Measurements from ENCODE around the gene RNU6-9. TPM values are rescaled to one million over a fixed set of nuclear protein-coding genes. Genes with fewer than 3 reads are reported as not detected.

RNU6-9 gene
- total RNA-seq, 1 experiment from 2014 or later: not detected

DNA sequence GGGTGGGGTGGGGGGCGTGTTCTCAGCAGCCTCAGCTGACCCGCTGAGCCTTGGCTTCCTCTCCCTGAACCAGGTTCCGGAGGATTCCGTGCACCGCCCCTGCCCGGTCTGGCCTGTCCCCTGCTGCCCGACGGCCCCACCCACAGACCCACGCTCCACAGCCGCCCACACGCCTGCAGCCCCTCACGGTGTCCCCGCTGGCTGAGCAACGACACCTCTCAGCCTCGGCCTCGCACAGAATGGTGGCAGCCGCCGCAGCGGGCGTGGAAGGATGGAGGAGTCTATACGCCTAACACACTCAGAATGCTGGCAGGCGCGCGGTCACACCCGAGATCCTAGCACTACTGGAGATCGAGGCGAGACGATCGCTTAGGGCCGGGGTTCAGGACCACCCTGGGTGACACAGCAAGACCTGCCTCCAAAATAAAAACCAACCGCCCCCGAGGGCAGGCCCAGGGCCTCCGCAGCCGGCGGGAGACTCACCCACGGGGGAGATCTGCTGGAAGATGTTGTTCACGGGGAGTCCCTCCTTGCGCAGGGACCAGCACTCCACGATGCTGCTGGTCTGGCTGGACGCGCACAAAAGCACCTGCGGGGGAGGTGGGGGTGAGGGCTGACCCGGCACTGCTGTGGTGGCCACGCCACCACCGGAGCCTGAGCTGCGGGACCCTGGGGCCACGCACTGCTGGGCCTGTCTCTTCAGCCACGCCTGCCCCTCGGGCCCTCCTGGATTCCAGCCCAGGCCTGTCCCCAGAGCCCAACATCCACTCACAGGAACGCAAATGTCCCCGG lies 8.7 kb upstream of the RNU6-9 start:
- DNase-seq (ENCODE audit: low read depth, low spot score): no peak
- no peaks in the 10 kb centered on the region for H3K4me1 ChIP-seq (ENCODE audit: control insufficient read depth, insufficient read depth, low read length)
- ChIA-PET CTCF (no interaction called here), POLR2A (no interaction called here)
- no TSS peak for BruUV-seq (replicated peaks)
- TF ChIP-seq, protein P1, sequence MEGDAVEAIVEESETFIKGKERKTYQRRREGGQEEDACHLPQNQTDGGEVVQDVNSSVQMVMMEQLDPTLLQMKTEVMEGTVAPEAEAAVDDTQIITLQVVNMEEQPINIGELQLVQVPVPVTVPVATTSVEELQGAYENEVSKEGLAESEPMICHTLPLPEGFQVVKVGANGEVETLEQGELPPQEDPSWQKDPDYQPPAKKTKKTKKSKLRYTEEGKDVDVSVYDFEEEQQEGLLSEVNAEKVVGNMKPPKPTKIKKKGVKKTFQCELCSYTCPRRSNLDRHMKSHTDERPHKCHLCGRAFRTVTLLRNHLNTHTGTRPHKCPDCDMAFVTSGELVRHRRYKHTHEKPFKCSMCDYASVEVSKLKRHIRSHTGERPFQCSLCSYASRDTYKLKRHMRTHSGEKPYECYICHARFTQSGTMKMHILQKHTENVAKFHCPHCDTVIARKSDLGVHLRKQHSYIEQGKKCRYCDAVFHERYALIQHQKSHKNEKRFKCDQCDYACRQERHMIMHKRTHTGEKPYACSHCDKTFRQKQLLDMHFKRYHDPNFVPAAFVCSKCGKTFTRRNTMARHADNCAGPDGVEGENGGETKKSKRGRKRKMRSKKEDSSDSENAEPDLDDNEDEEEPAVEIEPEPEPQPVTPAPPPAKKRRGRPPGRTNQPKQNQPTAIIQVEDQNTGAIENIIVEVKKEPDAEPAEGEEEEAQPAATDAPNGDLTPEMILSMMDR (IDR thresholded peaks at IDR 0.05): no peak
- TF ChIP-seq POLR2AphosphoS5 (IDR thresholded peaks at IDR 0.05; ENCODE audit: low read depth, low read length): no peak
- no peak for TF ChIP-seq SIN3A (IDR thresholded peaks at IDR 0.05; ENCODE audit: borderline replicate concordance, insufficient read depth, low read depth, low read length)
- no peak for TF ChIP-seq TCF7L2 (IDR thresholded peaks at IDR 0.05; ENCODE audit: low read depth, low read length)
- TF ChIP-seq, protein P2, sequence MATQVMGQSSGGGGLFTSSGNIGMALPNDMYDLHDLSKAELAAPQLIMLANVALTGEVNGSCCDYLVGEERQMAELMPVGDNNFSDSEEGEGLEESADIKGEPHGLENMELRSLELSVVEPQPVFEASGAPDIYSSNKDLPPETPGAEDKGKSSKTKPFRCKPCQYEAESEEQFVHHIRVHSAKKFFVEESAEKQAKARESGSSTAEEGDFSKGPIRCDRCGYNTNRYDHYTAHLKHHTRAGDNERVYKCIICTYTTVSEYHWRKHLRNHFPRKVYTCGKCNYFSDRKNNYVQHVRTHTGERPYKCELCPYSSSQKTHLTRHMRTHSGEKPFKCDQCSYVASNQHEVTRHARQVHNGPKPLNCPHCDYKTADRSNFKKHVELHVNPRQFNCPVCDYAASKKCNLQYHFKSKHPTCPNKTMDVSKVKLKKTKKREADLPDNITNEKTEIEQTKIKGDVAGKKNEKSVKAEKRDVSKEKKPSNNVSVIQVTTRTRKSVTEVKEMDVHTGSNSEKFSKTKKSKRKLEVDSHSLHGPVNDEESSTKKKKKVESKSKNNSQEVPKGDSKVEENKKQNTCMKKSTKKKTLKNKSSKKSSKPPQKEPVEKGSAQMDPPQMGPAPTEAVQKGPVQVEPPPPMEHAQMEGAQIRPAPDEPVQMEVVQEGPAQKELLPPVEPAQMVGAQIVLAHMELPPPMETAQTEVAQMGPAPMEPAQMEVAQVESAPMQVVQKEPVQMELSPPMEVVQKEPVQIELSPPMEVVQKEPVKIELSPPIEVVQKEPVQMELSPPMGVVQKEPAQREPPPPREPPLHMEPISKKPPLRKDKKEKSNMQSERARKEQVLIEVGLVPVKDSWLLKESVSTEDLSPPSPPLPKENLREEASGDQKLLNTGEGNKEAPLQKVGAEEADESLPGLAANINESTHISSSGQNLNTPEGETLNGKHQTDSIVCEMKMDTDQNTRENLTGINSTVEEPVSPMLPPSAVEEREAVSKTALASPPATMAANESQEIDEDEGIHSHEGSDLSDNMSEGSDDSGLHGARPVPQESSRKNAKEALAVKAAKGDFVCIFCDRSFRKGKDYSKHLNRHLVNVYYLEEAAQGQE (IDR thresholded peaks at IDR 0.05; ENCODE audit: insufficient read depth in 1 of 2, low read depth in 2 of 2, low read length in 1 of 2): no peak
- no peak for ATAC-seq
- no peak overlapping the region for H3K4me3 ChIP-seq (ENCODE audit: low read depth in 2 of 2, low read length in 2 of 2)
- no peaks in the 10 kb centered on the region for H3K9me3 ChIP-seq (ENCODE audit: control insufficient read depth, insufficient read depth, low read depth, low read length)
- intact Hi-C loops (cut with micrococcal nuclease; ENCODE audit: unreplicated experiment): no loop called here
- H3K27ac ChIP-seq (ENCODE audit: low read length): no peak overlapping the region
- H3K36me3 ChIP-seq (ENCODE audit: control insufficient read depth, insufficient read depth, low read length): no peaks in the 10 kb centered on the region
- H3K27me3 ChIP-seq (ENCODE audit: control insufficient read depth, insufficient read depth, low read length): no peaks in the 10 kb centered on the region
- in situ Hi-C loops (cut with HindIII; ENCODE audit: low pct_unique_long_range_greater_than_20kb, low sequenced_read_pairs): no loop called here

DNA sequence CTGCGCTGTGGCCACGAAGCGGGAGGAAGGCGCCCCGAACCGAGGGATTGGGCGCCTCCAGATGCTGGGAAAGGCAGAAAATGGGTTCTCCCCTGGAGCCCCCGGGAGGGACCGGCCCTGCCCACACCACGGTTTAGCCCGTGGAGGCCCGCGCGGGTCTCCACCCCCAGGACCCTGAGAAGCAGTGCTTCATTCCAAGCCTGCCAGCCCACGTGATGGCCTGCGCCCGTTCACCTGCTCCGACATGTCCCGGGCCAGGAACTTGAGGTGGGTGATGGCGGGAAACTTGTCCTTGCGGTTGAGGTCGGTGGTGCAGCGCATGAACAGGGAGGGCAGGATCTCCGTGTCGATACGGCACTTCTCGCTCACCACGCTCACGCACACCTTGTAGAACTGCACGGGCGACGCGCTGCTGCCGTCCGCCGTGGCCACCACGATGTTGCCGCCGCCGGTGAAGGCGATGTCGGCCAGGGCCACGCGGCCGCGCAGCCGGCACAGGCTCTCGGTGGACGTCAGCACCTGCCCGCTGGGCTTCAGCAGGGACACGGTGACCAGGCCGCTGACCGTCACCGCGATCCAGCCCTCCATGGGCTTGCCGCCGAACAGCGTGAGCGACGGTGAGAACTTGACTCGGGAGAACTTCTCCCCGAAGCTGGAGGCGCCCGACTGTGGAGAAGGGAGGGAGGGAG lies 7.6 kb upstream of the RNU6-9 start:
- H3K27ac ChIP-seq (ENCODE audit: low read length): no peak overlapping the region
- CTCF ChIA-PET: no interaction called here
- TF ChIP-seq, protein P2 (IDR thresholded peaks at IDR 0.05; ENCODE audit: insufficient read depth in 1 of 2, low read depth in 2 of 2, low read length in 1 of 2): no peak
- TF ChIP-seq POLR2AphosphoS5 (IDR thresholded peaks at IDR 0.05; ENCODE audit: low read depth, low read length) (no peak), SIN3A (IDR thresholded peaks at IDR 0.05; ENCODE audit: borderline replicate concordance, insufficient read depth, low read depth, low read length) (no peak), TCF7L2 (IDR thresholded peaks at IDR 0.05; ENCODE audit: low read depth, low read length) (no peak)
- TF ChIP-seq, protein P1 (IDR thresholded peaks at IDR 0.05): no peak
- in situ Hi-C loops (cut with HindIII; ENCODE audit: low pct_unique_long_range_greater_than_20kb, low sequenced_read_pairs): no loop called here
- no peak for DNase-seq (ENCODE audit: low read depth, low spot score)
- H3K9me3 ChIP-seq (ENCODE audit: control insufficient read depth, insufficient read depth, low read depth, low read length): no peaks in the 10 kb centered on the region
- intact Hi-C loops (cut with micrococcal nuclease; ENCODE audit: unreplicated experiment): no loop called here
- POLR2A ChIA-PET: no interaction called here
- no peak overlapping the region for H3K4me3 ChIP-seq (ENCODE audit: low read depth in 2 of 2, low read length in 2 of 2)
- ATAC-seq: no peak
- H3K4me1 ChIP-seq (ENCODE audit: control insufficient read depth, insufficient read depth, low read length): no peaks in the 10 kb centered on the region
- BruUV-seq (replicated peaks): no TSS peak
- no peaks in the 10 kb centered on the region for H3K27me3 ChIP-seq (ENCODE audit: control insufficient read depth, insufficient read depth, low read length)
- no peaks in the 10 kb centered on the region for H3K36me3 ChIP-seq (ENCODE audit: control insufficient read depth, insufficient read depth, low read length)
